GM12878 (cell line): ENCODE data around the gene PSMG3. TPM values are rescaled to one million over a fixed set of nuclear protein-coding genes. Genes with fewer than 3 reads are reported as not detected.

Experiments used
- ATAC-seq: fragments of 200-7000 bp; cut with Tn5 transposase; 3 replicates; pipeline ENCODE4 v1.9.1; 2020; ENCODE audit warnings: mild to moderate bottlenecking, moderate library complexity
- BruUV-seq: library from RNA; stranded (reverse); fragments of 400-500 nt; replicated peaks from 2 replicates; lab custom pipeline; 2021; lab: Mats Ljungman, UMichigan
- CTCF ChIA-PET: fragments of 300-600 bp; sonication (Branson Sonifier 250); formaldehyde crosslinking; extraction: SDS; loops from one replicate; lab custom pipeline; 2021; ENCODE audit warnings: inconsistent platforms; lab: Yijun Ruan, JAX
- POLR2A ChIA-PET: fragments of 350-600 bp; formaldehyde crosslinking; extraction: SDS; loops from one replicate; lab custom pipeline; 2021; ENCODE audit warnings: inconsistent platforms; lab: Charles Lee
- RAD21 ChIA-PET: fragments of 300-600 bp; sonication (Branson Sonifier 250); formaldehyde crosslinking; loops from one replicate; lab custom pipeline; 2023; ENCODE audit warnings: antibody characterized with exemption; ENCODE audit not compliant: unreplicated experiment; lab: Charles Lee
- SMC1A ChIA-PET: fragments of 300-600 bp; sonication (Branson Sonifier 250); formaldehyde crosslinking; loops from one replicate; lab custom pipeline; 2023; ENCODE audit not compliant: unreplicated experiment, uncharacterized antibody; lab: Charles Lee
- DNase-seq: peaks from one replicate; pipeline ENCODE4 v3.0.0-alpha.2; 2011; ENCODE audit warnings: low read depth, low spot score
- FAIRE-seq: peaks from 3 replicates; lab custom pipeline; 2011; peaks lifted over from hg19 to GRCh38; lab: Jason Lieb, UNC
- H2AFZ ChIP-seq: 2 replicates; pipeline ENCODE4 v1.6.0; 2011; ENCODE audit warnings: low read depth, low read length, control low read depth; ENCODE audit not compliant: control insufficient read depth
- H3K27ac ChIP-seq: 2 replicates; pipeline ENCODE4 v1.5.1; 2011; ENCODE audit warnings: control low read depth; ENCODE audit not compliant: control insufficient read depth, insufficient read depth
- H3K27me3 ChIP-seq, 2 experiments: replicated peaks in 1 of 2; 2 replicates each; pipeline versions ENCODE4 v1.6.0 to v1.6.1; 2011; ENCODE audit warnings: low read length in 1 of 2; ENCODE audit not compliant: control insufficient read depth in 2 of 2, insufficient read depth in 2 of 2
- H3K36me3 ChIP-seq, 2 experiments: 2 replicates each; pipeline ENCODE4 v1.5.1; 2011; ENCODE audit warnings: low read length in 1 of 2; ENCODE audit not compliant: control insufficient read depth in 2 of 2, insufficient read depth in 2 of 2
- H3K4me1 ChIP-seq: 2 replicates; pipeline ENCODE4 v1.6.1; 2011; ENCODE audit warnings: mild to moderate bottlenecking, low read length, moderate library complexity, mixed read lengths; ENCODE audit not compliant: control insufficient read depth, insufficient read depth
- H3K4me2 ChIP-seq: 2 replicates; pipeline ENCODE4 v1.6.0; 2011; ENCODE audit warnings: control low read depth; ENCODE audit not compliant: control insufficient read depth, insufficient read depth
- H3K4me3 ChIP-seq: fragments of 200-600 bp; sonication (generic); 2 replicates; pipeline ENCODE4 v1.5.1; 2016
- H3K79me2 ChIP-seq: 2 replicates; pipeline ENCODE4 v1.6.0; 2011; ENCODE audit warnings: low read length; ENCODE audit not compliant: control insufficient read depth, insufficient read depth
- H3K9ac ChIP-seq: 2 replicates; pipeline ENCODE4 v1.8.0; 2011; ENCODE audit warnings: low read length, control low read depth, mixed read lengths; ENCODE audit not compliant: control insufficient read depth, insufficient read depth
- H3K9me3 ChIP-seq: replicated peaks from 3 replicates; pipeline ENCODE4 v1.5.1; 2011; ENCODE audit warnings: mild to moderate bottlenecking, low read length; ENCODE audit not compliant: control insufficient read depth, insufficient read depth
- H4K20me1 ChIP-seq: 2 replicates; pipeline ENCODE4 v1.6.0; 2011; ENCODE audit not compliant: control insufficient read depth, insufficient read depth
- E2F8 ChIP-seq: fragments of 450-650 bp; IDR thresholded peaks from 2 replicates; pipeline ENCODE4 v1.6.1; 2018; ENCODE audit warnings: mild to moderate bottlenecking, low read depth, moderate library complexity; ENCODE audit not compliant: partially characterized antibody
- FOS ChIP-seq: IDR thresholded peaks from 3 replicates; pipeline ENCODE4 v1.6.1; 2011; ENCODE audit warnings: borderline replicate concordance; ENCODE audit not compliant: insufficient read length; ENCODE audit errors: extremely low read depth
- SIX5 ChIP-seq: IDR thresholded peaks from 2 replicates; pipeline ENCODE4 v1.6.1; 2011; ENCODE audit warnings: mild to moderate bottlenecking, low read depth, low read length, moderate library complexity; ENCODE audit not compliant: severe bottlenecking
- SREBF2 ChIP-seq: IDR thresholded peaks from 2 replicates; pipeline ENCODE4 v1.6.1; 2012; ENCODE audit warnings: mild to moderate bottlenecking, low read length
- ZZZ3 ChIP-seq: IDR thresholded peaks from 2 replicates; pipeline ENCODE4 v1.6.1; 2011; ENCODE audit warnings: low read depth; ENCODE audit not compliant: control insufficient read depth, insufficient read length
- WGBS: methylation state at CpG from one replicate; pipeline ENCODE4 v1.1.6; 2016; ENCODE audit warnings: low lambda C conversion rate; ENCODE audit not compliant: insufficient replicate concordance, insufficient coverage; ENCODE audit errors: missing lambda C conversion rate; 5-methylcytosine and 5-hydroxymethylcytosine counted together
- in situ Hi-C: fragments of 300-500 bp; cut with MboI; formaldehyde crosslinking; loops from 9 replicates; pipeline ENCODE4 v1.14.3; 2018; ENCODE audit warnings: mixed read lengths
- intact Hi-C: fragments of 100-400 bp; cut with micrococcal nuclease; formaldehyde crosslinking; loops from one replicate; pipeline ENCODE4 v1.14.2; 2022; ENCODE audit not compliant: unreplicated experiment
- polyA plus RNA-seq, 11 experiments: library from polyadenylated mRNA; depleted of rRNA in 4 of 11; unstranded in 6 of 11; stranded (reverse) in 5 of 11; fragments of >200 nt; fragmentation: Nextera tagmentation in 4 of 11; fragmentation: Illumina TruSeq in 1 of 11; extraction: Ambion mirVana in 4 of 11; extraction: Trizol in 1 of 11; gene quantifications; 1 replicate in 1 of 11; 2 replicates in 10 of 11; pipeline versions ENCODE4 v1.2.1 to v1.2.3, GENCODE V29; 2011 to 2016; ENCODE audit warnings: inconsistent platforms in 2 of 11, missing spikeins in 2 of 11, low read depth in 1 of 11
- total RNA-seq, 4 experiments: library from RNA; depleted of rRNA in 3 of 4; stranded (reverse); fragments of >200 nt in 3 of 4; fragmentation: Illumina TruSeq in 1 of 4; extraction: Trizol in 1 of 4; gene quantifications; 2 replicates each; pipeline versions ENCODE4 v1.2.1 to v1.2.3, GENCODE V29; 2013 to 2021

Gene PSMG3
- total and polyA plus RNA-seq, 10 of the 15 experiments (the other 5 are each of a cell fraction or from before 2014, with no cell fraction given): 23.9 to 115 (median 60.6) TPM

DNA sequence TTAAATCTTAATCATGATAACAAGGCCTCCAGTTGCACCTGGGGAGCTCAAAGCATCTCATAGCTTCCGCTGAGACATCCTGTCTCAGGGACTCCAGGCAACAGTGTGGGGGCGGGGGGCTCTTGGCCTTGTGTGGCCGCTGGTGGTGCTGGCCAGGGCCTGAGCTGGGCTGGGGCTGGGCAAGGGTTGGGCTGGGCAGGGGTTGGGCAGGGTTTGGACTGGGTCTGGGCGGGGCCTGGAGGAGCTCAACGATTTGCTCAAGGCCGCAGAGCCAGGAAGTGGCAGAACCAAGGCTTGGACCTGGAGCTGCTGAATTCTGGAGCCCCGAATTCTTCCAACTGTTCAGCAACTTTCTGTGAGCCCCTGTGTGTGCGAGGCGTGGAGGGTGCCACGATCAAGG is 37.9 kb upstream of the PSMG3 start (continued):
- no peak for TF ChIP-seq SREBF2
- TF ChIP-seq, all 136 proteins: peak for 0

DNA sequence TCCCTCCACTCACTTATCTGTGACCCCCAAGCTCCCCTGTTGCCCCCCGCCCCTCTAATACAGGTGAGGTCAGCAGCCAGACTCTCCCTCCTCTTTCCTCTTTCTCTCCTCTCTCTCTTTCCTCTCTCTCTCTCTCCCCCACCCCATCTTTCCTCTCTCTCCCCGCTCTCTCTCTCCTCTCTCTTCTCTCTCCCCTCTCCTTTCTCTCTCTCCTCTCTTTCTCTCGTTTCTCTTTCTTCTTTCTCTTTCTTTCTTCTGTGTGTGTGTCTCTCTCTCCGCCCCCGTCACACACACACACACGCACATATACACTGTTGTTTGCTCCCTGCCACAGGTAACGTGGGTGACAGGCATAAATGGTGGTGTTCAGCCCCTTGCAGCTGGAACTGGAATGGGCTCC is 37.2 kb upstream of the PSMG3 start:
- H3K36me3 ChIP-seq: no peaks in the 10 kb centered on the region
- H2AFZ ChIP-seq: no peak overlapping the region
- intact Hi-C loops (no loop called here), in situ Hi-C loops (no loop called here)
- no peak overlapping the region for H3K4me3 ChIP-seq
- FAIRE-seq: no peak
- no peaks in the 10 kb centered on the region for H3K27me3 ChIP-seq
- no peak overlapping the region for H3K9ac ChIP-seq
- no peaks in the 10 kb centered on the region for H3K9me3 ChIP-seq
- no TSS peak for BruUV-seq
- RAD21 ChIA-PET: no interaction called here
- ATAC-seq: no peak
- CTCF ChIA-PET: no interaction called here
- POLR2A ChIA-PET: no interaction called here
- no peak for DNase-seq
- no peaks in the 10 kb centered on the region for H3K4me1 ChIP-seq
- H3K79me2 ChIP-seq: no peaks in the 10 kb centered on the region
- H3K27ac ChIP-seq: no peak overlapping the region
- H4K20me1 ChIP-seq: no peaks in the 10 kb centered on the region
- TF ChIP-seq FOS (no peak), SIX5 (no peak), E2F8 (no peak), ZZZ3 (no peak)
- H3K4me2 ChIP-seq: no peak overlapping the region
- SMC1A ChIA-PET: no interaction called here
- 32% methylated on average over 7 of the region's 7 CpGs for WGBS
